Measurements from ENCODE around the gene SYT9.

GRCh38 chr11:7486781-7487140, 235.1 kb downstream of the SYT9 start:
- TF ChIP-seq POLR2A (IDR thresholded peaks at IDR 0.05; ENCODE audit: low read depth, low read length) (no peak), TAF1 (IDR thresholded peaks at IDR 0.05; ENCODE audit: low read depth, low read length) (no peak), POLR2AphosphoS5 (IDR thresholded peaks at IDR 0.05; ENCODE audit: low read depth, low read length) (no peak), SPI1 (IDR thresholded peaks at IDR 0.05; ENCODE audit: low read depth, low read length) (no peak)
